Prostate gland (tissue), 2 donors: ENCODE data around the gene AP5B1. TPM values are rescaled to one million over a fixed set of nuclear protein-coding genes. Genes with fewer than 3 reads are reported as not detected.
"Not testable (repeated sequence)": the region's sequence is repeated elsewhere in the genome, so short reads cannot be mapped to it uniquely, and the experiment has no call there.

Experiments used
- DNase-seq: peaks from one replicate; pipeline ENCODE4 v3.0.0-alpha.2; 2019; ENCODE audit warnings: low spot score
- H3K27ac ChIP-seq, 2 donors: fragments of 200-600 bp; sonication (generic); 2 replicates each; pipeline ENCODE4 v1.5.1; 2017 to 2019
- H3K27me3 ChIP-seq: fragments of 200-600 bp; sonication (generic); replicated peaks from 2 replicates; pipeline ENCODE4 v1.5.1; 2019; ENCODE audit not compliant: insufficient read depth
- H3K36me3 ChIP-seq, 2 donors: fragments of 200-600 bp; sonication (generic); 1 replicate in 1 of 2; 2 replicates in 1 of 2; pipeline versions ENCODE4 v1.5.1 to v1.8.1; 2017 to 2019
- H3K4me1 ChIP-seq: fragments of 200-600 bp; sonication (generic); replicated peaks from 2 replicates; pipeline ENCODE4 v1.5.1; 2019
- H3K4me3 ChIP-seq, 2 donors: fragments of 200-600 bp; sonication (generic); 2 replicates each; pipeline ENCODE4 v1.5.1; 2017 to 2019
- H3K9me3 ChIP-seq: fragments of 200-600 bp; sonication (generic); 2 replicates; pipeline ENCODE4 v1.5.1; 2017
- POLR2A ChIP-seq: fragments of 450-650 bp; IDR thresholded peaks from one replicate; pipeline ENCODE4 v1.6.1; 2016; ENCODE audit warnings: antibody characterized with exemption, mild to moderate bottlenecking
- POLR2AphosphoS5 ChIP-seq: sonication (generic); formaldehyde crosslinking; IDR thresholded peaks from one replicate; pipeline ENCODE4 v1.6.1; 2017; ENCODE audit warnings: antibody characterized with exemption
- WGBS: methylation state at CpG from one replicate; pipeline ENCODE4 v1.1.5; 2018; 5-methylcytosine and 5-hydroxymethylcytosine counted together
- intact Hi-C: fragments of 100-400 bp; cut with DNase I; formaldehyde crosslinking; loops from one replicate; pipeline ENCODE4 v1.14.2; 2022
- total RNA-seq, 2 donors: library from RNA; depleted of rRNA; stranded (reverse); fragments of >200 nt; gene quantifications; one replicate each; pipeline ENCODE4 v1.1.0, GENCODE V29; 2016
- TF ChIP-seq, protein P1 (sequence below), 4 experiments: fragments of 200-600 bp in 2 of 4; fragments of 450-650 bp in 2 of 4; sonication (generic) in 2 of 4; IDR thresholded peaks; 1 replicate in 3 of 4; 2 replicates in 1 of 4; pipeline ENCODE4 v1.5.1; 2016 to 2019; ENCODE audit warnings: antibody characterized with exemption in 4 of 4, mild to moderate bottlenecking in 2 of 4, moderate library complexity in 2 of 4

AP5B1 gene
- total RNA-seq, 2 donors from 2014 or later = 15.4 to 18.8 TPM

DNA sequence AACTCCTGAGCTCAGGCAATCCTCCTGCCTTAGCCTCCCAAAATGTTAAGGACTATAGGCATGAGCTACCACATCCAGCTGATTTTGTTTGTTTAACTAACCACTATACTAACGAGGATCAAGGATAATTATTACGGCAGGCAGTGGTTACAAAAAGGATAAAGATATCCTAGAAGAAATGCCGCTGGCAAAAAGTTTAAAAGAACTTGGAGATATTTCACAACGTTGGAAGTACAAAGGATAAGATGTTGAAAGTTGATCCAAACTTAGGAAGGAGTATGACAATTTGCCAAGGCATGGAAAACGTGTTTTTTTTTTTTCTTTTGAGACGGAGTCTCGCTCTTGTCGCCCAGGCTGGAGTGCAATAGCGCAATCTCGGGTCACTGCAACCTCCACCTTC, 13.4 kb downstream of the AP5B1 start:
- WGBS = 41% methylated on average over 10 of the region's 10 CpGs
- no peaks in the 10 kb centered on the region for H3K4me1 ChIP-seq
- no peaks in the 10 kb centered on the region for H3K36me3 ChIP-seq
- TF ChIP-seq POLR2A (no peak), POLR2AphosphoS5 (no peak)
- TF ChIP-seq, protein P1, sequence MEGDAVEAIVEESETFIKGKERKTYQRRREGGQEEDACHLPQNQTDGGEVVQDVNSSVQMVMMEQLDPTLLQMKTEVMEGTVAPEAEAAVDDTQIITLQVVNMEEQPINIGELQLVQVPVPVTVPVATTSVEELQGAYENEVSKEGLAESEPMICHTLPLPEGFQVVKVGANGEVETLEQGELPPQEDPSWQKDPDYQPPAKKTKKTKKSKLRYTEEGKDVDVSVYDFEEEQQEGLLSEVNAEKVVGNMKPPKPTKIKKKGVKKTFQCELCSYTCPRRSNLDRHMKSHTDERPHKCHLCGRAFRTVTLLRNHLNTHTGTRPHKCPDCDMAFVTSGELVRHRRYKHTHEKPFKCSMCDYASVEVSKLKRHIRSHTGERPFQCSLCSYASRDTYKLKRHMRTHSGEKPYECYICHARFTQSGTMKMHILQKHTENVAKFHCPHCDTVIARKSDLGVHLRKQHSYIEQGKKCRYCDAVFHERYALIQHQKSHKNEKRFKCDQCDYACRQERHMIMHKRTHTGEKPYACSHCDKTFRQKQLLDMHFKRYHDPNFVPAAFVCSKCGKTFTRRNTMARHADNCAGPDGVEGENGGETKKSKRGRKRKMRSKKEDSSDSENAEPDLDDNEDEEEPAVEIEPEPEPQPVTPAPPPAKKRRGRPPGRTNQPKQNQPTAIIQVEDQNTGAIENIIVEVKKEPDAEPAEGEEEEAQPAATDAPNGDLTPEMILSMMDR (IDR thresholded peaks at IDR 0.05) = no peak
- DNase-seq = no peak
- H3K27me3 ChIP-seq = no peaks in the 10 kb centered on the region
- intact Hi-C loops = no loop called here
- H3K9me3 ChIP-seq = no peaks in the 10 kb centered on the region
- no peak overlapping the region for H3K4me3 ChIP-seq
- no peak overlapping the region for H3K27ac ChIP-seq

DNA sequence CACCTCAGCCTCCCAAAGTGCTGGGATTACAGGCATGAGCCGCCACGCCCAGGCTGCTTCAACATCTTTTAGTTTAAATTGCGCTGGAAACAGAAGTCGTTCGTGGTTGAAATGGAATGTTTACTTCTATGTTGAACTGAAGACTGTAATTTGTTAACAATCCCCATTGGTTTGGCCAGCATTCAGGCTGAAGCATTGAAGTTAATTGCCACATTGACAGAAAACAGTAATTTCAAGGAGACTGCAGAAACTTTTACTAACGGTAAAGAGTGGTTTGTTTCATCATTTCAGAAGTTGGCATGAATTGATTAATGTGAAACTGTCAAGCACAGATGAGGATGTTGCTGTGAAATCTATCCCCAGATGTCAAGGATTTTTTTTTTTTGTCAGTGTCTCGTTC, 14.2 kb downstream of the AP5B1 start:
- H3K4me1 ChIP-seq = no peaks in the 10 kb centered on the region
- 36% methylated on average over 7 of the region's 7 CpGs for WGBS
- no peak for DNase-seq
- no peaks in the 10 kb centered on the region for H3K27me3 ChIP-seq
- no peak overlapping the region for H3K27ac ChIP-seq
- intact Hi-C loops = no loop called here
- no peaks in the 10 kb centered on the region for H3K9me3 ChIP-seq
- no peak overlapping the region for H3K4me3 ChIP-seq
- no peaks in the 10 kb centered on the region for H3K36me3 ChIP-seq
- TF ChIP-seq, protein P1 (IDR thresholded peaks at IDR 0.05) = no peak
- no peak for TF ChIP-seq POLR2A
- TF ChIP-seq POLR2AphosphoS5 = no peak

DNA sequence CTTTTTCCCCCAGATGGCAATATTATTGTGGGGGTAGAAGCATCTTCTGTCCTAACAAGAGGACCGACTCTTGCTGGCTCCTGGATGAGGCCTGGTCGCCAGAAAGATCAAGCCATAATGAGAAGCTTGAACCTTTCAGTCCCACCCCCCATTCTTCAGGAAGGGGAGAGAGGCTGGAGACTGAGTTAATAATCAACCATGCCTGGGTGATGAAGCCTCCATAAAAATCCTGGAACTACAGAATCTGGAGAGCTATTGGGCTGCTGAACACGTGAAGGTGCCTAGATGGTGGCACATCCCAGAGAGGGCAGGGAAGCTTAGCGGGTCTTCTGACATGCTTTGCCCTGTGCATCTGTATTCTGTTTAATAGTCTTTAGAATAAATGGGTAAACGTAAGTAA, 16.3 kb downstream of the AP5B1 start:
- no peak overlapping the region for H3K27ac ChIP-seq
- TF ChIP-seq POLR2AphosphoS5 (no peak), POLR2A (no peak)
- TF ChIP-seq, protein P1 (IDR thresholded peaks at IDR 0.05) = no peak
- no peak overlapping the region for H3K4me3 ChIP-seq
- H3K27me3 ChIP-seq = no peaks in the 10 kb centered on the region
- intact Hi-C loops = no loop called here
- H3K4me1 ChIP-seq = no peaks in the 10 kb centered on the region
- no peak for DNase-seq
- H3K36me3 ChIP-seq = no peaks in the 10 kb centered on the region
- no peaks in the 10 kb centered on the region for H3K9me3 ChIP-seq
- WGBS = 51% methylated on average over 5 of the region's 5 CpGs

DNA sequence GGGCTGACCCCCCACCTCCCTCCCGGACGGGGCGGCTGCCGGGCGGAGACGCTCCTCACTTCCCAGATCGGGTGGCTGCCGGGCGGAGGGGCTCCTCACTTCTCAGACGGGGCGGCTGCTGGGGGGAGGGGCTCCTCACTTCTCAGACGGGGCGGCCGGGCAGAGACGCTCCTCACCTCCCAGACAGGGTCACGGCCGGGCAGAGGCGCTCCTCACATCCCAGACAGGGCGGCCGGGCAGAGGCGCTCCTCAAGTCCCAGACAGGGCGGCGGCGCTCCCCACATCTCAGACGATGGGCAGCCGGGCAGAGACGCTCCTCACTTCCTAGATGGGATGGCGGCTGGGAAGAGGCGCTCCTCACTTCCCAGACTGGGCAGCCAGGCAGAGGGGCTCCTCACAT, 18.0 kb downstream of the AP5B1 start:
- H3K9me3 ChIP-seq, DNase-seq, H3K4me3 ChIP-seq, H3K27ac ChIP-seq, intact Hi-C loops, H3K36me3 ChIP-seq, H3K4me1 ChIP-seq, H3K27me3 ChIP-seq: not testable (repeated sequence)
- 99% methylated on average over 18 of the region's 29 CpGs for WGBS

DNA sequence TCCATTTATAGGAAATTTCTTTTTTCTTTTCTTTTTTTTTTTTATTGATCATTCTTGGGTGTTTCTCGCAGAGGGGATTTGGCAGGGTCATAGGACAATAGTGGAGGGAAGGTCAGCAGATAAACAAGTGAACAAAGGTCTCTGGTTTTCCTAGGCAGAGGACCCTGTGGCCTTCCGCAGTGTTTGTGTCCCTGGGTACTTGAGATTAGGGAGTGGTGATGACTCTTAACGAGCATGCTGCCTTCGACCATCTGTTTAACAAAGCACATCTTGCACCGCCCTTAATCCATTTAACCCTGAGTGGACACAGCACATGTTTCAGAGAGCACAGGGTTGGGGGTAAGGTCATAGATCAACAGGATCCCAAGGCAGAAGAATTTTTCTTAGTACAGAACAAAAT, 18.6 kb downstream of the AP5B1 start:
- 75% methylated on average over 5 of the region's 5 CpGs for WGBS
- not testable (repeated sequence) for H3K27ac ChIP-seq, DNase-seq

DNA sequence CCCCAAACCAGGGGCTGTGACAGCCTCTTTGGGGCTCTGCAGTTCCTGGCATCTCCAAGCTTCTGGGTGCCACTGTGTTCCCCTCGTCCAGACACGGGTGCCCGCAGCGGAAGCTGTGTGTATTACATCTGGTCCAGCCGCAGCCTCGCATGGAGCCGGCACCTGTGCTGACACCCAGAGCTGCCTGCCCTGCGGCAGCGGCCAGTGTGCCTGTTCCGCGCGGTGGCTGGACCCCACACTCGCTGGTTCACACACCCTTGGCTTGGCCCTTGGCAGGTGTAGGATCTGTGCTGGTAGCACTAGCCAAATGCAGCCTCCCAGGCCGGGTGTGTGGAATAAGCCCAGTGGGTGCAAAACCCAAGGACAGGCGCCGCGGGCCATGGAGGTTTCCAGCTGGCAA, 35.7 kb downstream of the AP5B1 start:
- Histone ChIP-seq H3K4me1 (no peaks in the 10 kb centered on the region), H3K36me3 (no peaks in the 10 kb centered on the region), H3K9me3 (no peaks in the 10 kb centered on the region), H3K4me3 (no peak overlapping the region), H3K27me3 (no peaks in the 10 kb centered on the region), H3K27ac (no peak overlapping the region)
- WGBS = 92% methylated on average over 10 of the region's 17 CpGs
- DNase-seq = no peak
- TF ChIP-seq, protein P1 (IDR thresholded peaks at IDR 0.05) = no peak
- TF ChIP-seq POLR2AphosphoS5 (no peak), POLR2A (no peak)
- intact Hi-C loops = no loop called here

More for the DNA sequence above, 18.6 kb downstream of the AP5B1 start:
- intact Hi-C loops, H3K4me3 ChIP-seq, H3K9me3 ChIP-seq, H3K4me1 ChIP-seq, H3K27me3 ChIP-seq, H3K36me3 ChIP-seq: not testable (repeated sequence)
